ENCODE results near the gene BRF1.

The BRF1 gene

DNA sequence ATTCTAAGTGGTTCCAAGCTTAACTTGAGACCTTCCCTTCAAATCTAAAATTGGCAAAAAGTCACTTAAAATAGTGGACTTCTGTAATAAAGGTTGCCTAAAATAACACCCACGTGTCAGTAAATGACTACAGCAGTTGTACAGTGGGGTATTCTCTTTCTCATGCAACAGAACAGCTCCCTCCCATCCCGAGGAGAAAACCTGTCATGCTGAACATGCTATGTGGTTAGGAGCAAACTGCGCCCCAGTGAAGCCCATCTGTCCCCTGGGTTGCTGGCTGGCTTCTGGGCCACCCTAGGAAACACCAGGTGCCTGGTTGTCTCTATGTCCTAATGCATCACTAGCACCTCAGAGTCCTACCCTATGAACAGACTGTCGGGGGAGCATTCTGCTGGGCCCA lies 49.8 kb downstream of the BRF1 start:
- no peak overlapping the region for H4K91ac ChIP-seq (ENCODE audit: low read length)
- H4K8ac ChIP-seq (ENCODE audit: low read length) = no peak overlapping the region
- H3K4me2 ChIP-seq (ENCODE audit: low read length, poor library complexity, severe bottlenecking) = no peak overlapping the region
- no peaks in the 10 kb centered on the region for H3K9me3 ChIP-seq (ENCODE audit: control insufficient read depth, low read length)
- peaks cover 50 to 56% of the 10 kb centered on the region in 2 experiments for H3K36me3 ChIP-seq (ENCODE audit: control insufficient read depth in 1 of 2, insufficient read depth in 2 of 2, low read depth in 1 of 2, low read length in 2 of 2)
- H3K79me1 ChIP-seq (replicated peaks; ENCODE audit: low read length, poor library complexity, severe bottlenecking) = peaks cover 27% of the 10 kb centered on the region
- H3K9ac ChIP-seq (ENCODE audit: low read length) = no peak overlapping the region
- H2BK5ac ChIP-seq (ENCODE audit: low read depth, low read length, poor library complexity, severe bottlenecking) = no peak overlapping the region
- no peak overlapping the region for H3K18ac ChIP-seq (ENCODE audit: low read depth in 1 of 2, low read length in 2 of 2)
- no peak overlapping the region for H2BK15ac ChIP-seq (ENCODE audit: low read depth, poor library complexity, severe bottlenecking)
- H2AK5ac ChIP-seq (ENCODE audit: low read length, severe bottlenecking) = no peak overlapping the region
- H3K4me1 ChIP-seq (ENCODE audit: control insufficient read depth, insufficient read depth, low read depth, low read length) = peaks cover 26% of the 10 kb centered on the region
- H3K4ac ChIP-seq (ENCODE audit: low read depth in 1 of 2, low read length in 2 of 2) = no peak overlapping the region
- DNase-seq = no peak
- H3K14ac ChIP-seq (ENCODE audit: low read length in 2 of 2) = no peak overlapping the region
- 92% methylated on average over 4 of the region's 4 CpGs for WGBS
- no peak overlapping the region for H2BK12ac ChIP-seq (ENCODE audit: low read length in 2 of 2)
- no peak overlapping the region for H3K4me3 ChIP-seq (ENCODE audit: insufficient read depth in 1 of 2, low read depth in 1 of 2, low read length in 2 of 2)
- no peak overlapping the region for H3K27ac ChIP-seq (ENCODE audit: low read length, poor library complexity, severe bottlenecking)
- H3K27me3 ChIP-seq (ENCODE audit: control insufficient read depth in 1 of 2, insufficient read depth in 1 of 2, low read length in 2 of 2) = no peaks in the 10 kb centered on the region
- no peak overlapping the region for H2AFZ ChIP-seq (ENCODE audit: low read depth, low read length)
- no peak overlapping the region for H2BK120ac ChIP-seq (ENCODE audit: low read depth, low read length)
- H3K23ac ChIP-seq (ENCODE audit: low read length in 2 of 2) = no peak overlapping the region

DNA sequence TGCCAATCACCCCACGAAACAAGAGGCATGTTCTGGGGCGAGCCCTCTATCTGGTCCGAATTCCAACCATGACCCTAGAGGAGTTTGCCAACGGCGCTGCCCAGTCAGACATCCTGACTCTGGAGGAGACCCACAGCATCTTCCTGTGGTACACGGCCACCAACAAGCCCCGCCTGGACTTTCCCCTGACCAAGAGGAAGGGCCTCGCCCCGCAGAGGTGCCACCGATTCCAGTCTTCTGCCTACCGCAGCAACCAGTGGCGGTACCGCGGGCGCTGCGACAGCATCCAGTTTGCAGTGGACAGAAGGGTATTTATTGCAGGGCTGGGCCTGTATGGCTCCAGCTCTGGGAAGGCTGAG lies 50.8 kb downstream of the BRF1 start:
- Histone ChIP-seq H3K23ac (ENCODE audit: low read length in 2 of 2) (no peak overlapping the region), H2AFZ (ENCODE audit: low read depth, low read length) (no peak overlapping the region), H3K9me3 (ENCODE audit: control insufficient read depth, low read length) (no peaks in the 10 kb centered on the region), H3K27ac (ENCODE audit: low read length, poor library complexity, severe bottlenecking) (no peak overlapping the region), H2BK120ac (ENCODE audit: low read depth, low read length) (no peak overlapping the region), H2BK15ac (ENCODE audit: low read depth, poor library complexity, severe bottlenecking) (no peak overlapping the region), H3K27me3 (ENCODE audit: control insufficient read depth in 1 of 2, insufficient read depth in 1 of 2, low read length in 2 of 2) (no peaks in the 10 kb centered on the region), H3K14ac (ENCODE audit: low read length in 2 of 2) (no peak overlapping the region), H3K9ac (ENCODE audit: low read length) (peak overlapping the region; percentile 78), H3K36me3 (ENCODE audit: control insufficient read depth in 1 of 2, insufficient read depth in 2 of 2, low read depth in 1 of 2, low read length in 2 of 2) (peaks cover 50 to 56% of the 10 kb centered on the region in 2 experiments), H4K91ac (ENCODE audit: low read length) (no peak overlapping the region), H3K4me2 (ENCODE audit: low read length, poor library complexity, severe bottlenecking) (no peak overlapping the region), H3K79me1 (replicated peaks; ENCODE audit: low read length, poor library complexity, severe bottlenecking) (peaks cover 31% of the 10 kb centered on the region), H4K8ac (ENCODE audit: low read length) (no peak overlapping the region), H2BK5ac (ENCODE audit: low read depth, low read length, poor library complexity, severe bottlenecking) (no peak overlapping the region), H2BK12ac (ENCODE audit: low read length in 2 of 2) (no peak overlapping the region), H3K18ac (ENCODE audit: low read depth in 1 of 2, low read length in 2 of 2) (no peak overlapping the region), H2AK5ac (ENCODE audit: low read length, severe bottlenecking) (no peak overlapping the region), H3K4me3 (ENCODE audit: insufficient read depth in 1 of 2, low read depth in 1 of 2, low read length in 2 of 2) (peak overlapping the region in 1 of 2 experiments; percentile 78), H3K4ac (ENCODE audit: low read depth in 1 of 2, low read length in 2 of 2) (no peak overlapping the region), H3K4me1 (ENCODE audit: control insufficient read depth, insufficient read depth, low read depth, low read length) (peaks cover 20% of the 10 kb centered on the region)
- 96% methylated on average over 16 of the region's 16 CpGs for WGBS
- no peak for DNase-seq

DNA sequence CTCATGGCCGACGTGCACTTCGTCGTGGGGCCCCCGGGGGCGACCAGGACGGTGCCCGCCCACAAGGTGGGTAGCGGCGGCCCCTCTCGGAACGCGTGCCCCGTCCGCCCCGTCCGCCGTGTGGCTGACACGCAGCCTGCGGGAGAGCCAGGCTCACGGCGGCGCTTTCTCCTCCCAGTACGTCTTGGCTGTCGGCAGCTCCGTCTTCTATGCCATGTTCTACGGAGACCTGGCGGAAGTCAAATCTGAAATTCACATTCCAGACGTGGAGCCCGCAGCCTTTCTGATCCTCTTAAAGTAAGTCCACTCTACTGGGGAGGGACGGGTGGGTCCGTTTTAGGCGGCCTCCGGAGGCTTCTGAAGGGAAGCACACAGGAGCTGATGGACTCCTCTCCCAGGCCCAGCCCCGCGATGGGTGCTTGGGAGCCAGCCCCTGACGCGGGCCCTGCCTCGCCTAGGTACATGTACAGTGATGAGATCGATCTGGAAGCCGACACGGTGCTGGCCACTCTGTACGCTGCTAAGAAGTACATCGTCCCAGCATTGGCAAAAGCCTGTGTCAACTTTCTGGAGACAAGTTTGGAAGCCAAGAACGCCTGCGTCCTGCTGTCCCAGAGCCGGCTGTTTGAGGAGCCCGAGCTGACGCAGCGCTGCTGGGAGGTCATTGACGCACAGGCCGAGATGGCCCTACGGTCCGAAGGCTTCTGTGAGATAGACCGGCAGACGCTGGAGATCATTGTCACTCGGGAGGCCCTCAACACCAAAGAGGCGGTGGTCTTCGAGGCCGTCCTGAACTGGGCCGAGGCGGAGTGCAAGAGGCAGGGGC lies 51.4 kb downstream of the BRF1 start:
- Histone ChIP-seq H3K4me1 (ENCODE audit: control insufficient read depth, insufficient read depth, low read depth, low read length) (peaks cover 16% of the 10 kb centered on the region), H2BK15ac (ENCODE audit: low read depth, poor library complexity, severe bottlenecking) (peak overlapping the region; percentile 82), H2AK5ac (ENCODE audit: low read length, severe bottlenecking) (no peak overlapping the region), H4K8ac (ENCODE audit: low read length) (peak overlapping the region; percentile 84), H3K27ac (ENCODE audit: low read length, poor library complexity, severe bottlenecking) (no peak overlapping the region), H3K23ac (ENCODE audit: low read length in 2 of 2) (no peak overlapping the region), H3K9me3 (ENCODE audit: control insufficient read depth, low read length) (no peaks in the 10 kb centered on the region), H2BK5ac (ENCODE audit: low read depth, low read length, poor library complexity, severe bottlenecking) (no peak overlapping the region), H2BK120ac (ENCODE audit: low read depth, low read length) (peak overlapping the region; percentile 55), H2BK12ac (ENCODE audit: low read length in 2 of 2) (peak overlapping the region in 1 of 2 experiments; percentile 40), H2AFZ (ENCODE audit: low read depth, low read length) (peak overlapping the region; percentile 33), H3K4me3 (ENCODE audit: insufficient read depth in 1 of 2, low read depth in 1 of 2, low read length in 2 of 2) (peak overlapping the region; percentile 66 to 78), H3K4ac (ENCODE audit: low read depth in 1 of 2, low read length in 2 of 2) (peak overlapping the region; percentile 89 to 91), H3K36me3 (ENCODE audit: control insufficient read depth in 1 of 2, insufficient read depth in 2 of 2, low read depth in 1 of 2, low read length in 2 of 2) (peaks cover 50 to 56% of the 10 kb centered on the region in 2 experiments), H3K18ac (ENCODE audit: low read depth in 1 of 2, low read length in 2 of 2) (peak overlapping the region; percentile 88 to 89), H3K79me1 (replicated peaks; ENCODE audit: low read length, poor library complexity, severe bottlenecking) (peaks cover 33% of the 10 kb centered on the region), H4K91ac (ENCODE audit: low read length) (peak overlapping the region; percentile 90), H3K9ac (ENCODE audit: low read length) (peak overlapping the region; percentile 78), H3K27me3 (ENCODE audit: control insufficient read depth in 1 of 2, insufficient read depth in 1 of 2, low read length in 2 of 2) (no peaks in the 10 kb centered on the region), H3K4me2 (ENCODE audit: low read length, poor library complexity, severe bottlenecking) (peak overlapping the region; percentile 65), H3K14ac (ENCODE audit: low read length in 2 of 2) (peak overlapping the region in 1 of 2 experiments; percentile 82)
- DNase-seq = peak; percentile 51
- WGBS = 51% methylated on average over 60 of the region's 62 CpGs

DNA sequence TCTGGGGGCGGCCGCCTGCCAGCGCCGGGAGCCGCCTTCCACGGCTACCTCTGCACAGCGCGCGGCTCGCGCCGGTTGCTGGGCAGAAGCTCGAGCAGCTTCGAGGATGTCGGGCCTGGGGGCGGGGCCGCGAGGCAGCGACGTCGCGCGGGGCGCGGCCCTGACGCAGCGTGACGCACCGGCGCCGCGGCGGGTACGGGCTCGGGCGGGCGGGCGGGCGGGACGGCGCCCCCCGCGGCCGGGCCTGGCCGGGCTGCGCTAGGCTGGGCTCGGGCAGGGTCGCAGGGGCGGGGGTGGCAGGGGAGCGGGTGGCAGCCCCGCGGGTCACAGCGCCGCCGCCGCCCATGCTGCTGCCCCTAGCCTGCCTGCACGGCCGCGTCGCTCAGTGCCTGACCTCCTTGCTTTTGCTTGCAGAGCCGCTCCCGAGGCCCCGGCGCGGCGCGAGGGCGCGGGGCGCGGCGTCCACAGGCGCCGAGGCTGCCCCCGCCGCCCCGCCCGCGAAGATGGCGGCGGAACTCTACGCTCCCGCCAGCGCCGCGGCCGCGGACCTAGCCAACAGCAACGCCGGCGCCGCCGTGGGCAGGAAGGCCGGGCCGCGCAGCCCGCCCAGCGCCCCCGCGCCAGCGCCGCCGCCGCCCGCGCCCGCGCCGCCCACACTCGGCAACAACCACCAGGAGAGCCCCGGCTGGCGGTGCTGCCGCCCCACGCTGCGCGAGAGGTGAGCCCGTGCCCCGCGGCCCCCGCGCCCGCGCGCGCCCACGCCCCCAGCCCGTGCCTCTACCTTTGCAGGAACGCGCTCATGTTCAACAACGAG lies 52.2 kb downstream of the BRF1 start, which contains the start of gene BTBD6:
BTBD6 (plus strand) TSS at position 166 of the 814 bp plus-strand sequence; CDS start at position 345, 179 bp downstream.
- Histone ChIP-seq H2BK120ac (ENCODE audit: low read depth, low read length) (peak within 1 kb of the TSS; percentile 55), H3K36me3 (ENCODE audit: control insufficient read depth in 1 of 2, insufficient read depth in 2 of 2, low read depth in 1 of 2, low read length in 2 of 2) (peaks cover 46 to 51% of the 10 kb centered on the region in 2 experiments), H2AFZ (ENCODE audit: low read depth, low read length) (peak within 1 kb of the TSS; percentile 33), H3K79me1 (replicated peaks; ENCODE audit: low read length, poor library complexity, severe bottlenecking) (peaks cover 34% of the 10 kb centered on the region), H3K18ac (ENCODE audit: low read depth in 1 of 2, low read length in 2 of 2) (peak within 1 kb of the TSS; percentile 89), H3K14ac (ENCODE audit: low read length in 2 of 2) (peak within 1 kb of the TSS in 1 of 2 experiments; percentile 82), H3K9me3 (ENCODE audit: control insufficient read depth, low read length) (no peaks in the 10 kb centered on the region), H3K27me3 (ENCODE audit: control insufficient read depth in 1 of 2, insufficient read depth in 1 of 2, low read length in 2 of 2) (no peaks in the 10 kb centered on the region), H2BK5ac (ENCODE audit: low read depth, low read length, poor library complexity, severe bottlenecking) (no peak within 1 kb of the TSS), H3K4me1 (ENCODE audit: control insufficient read depth, insufficient read depth, low read depth, low read length) (peaks cover 16% of the 10 kb centered on the region), H3K9ac (ENCODE audit: low read length) (peak within 1 kb of the TSS; percentile 84), H3K4ac (ENCODE audit: low read depth in 1 of 2, low read length in 2 of 2) (peak within 1 kb of the TSS; percentile 89 to 91), H2AK5ac (ENCODE audit: low read length, severe bottlenecking) (no peak within 1 kb of the TSS), H3K4me2 (ENCODE audit: low read length, poor library complexity, severe bottlenecking) (peak within 1 kb of the TSS; percentile 82), H2BK12ac (ENCODE audit: low read length in 2 of 2) (peak within 1 kb of the TSS in 1 of 2 experiments; percentile 64), H2BK15ac (ENCODE audit: low read depth, poor library complexity, severe bottlenecking) (peak within 1 kb of the TSS; percentile 73), H3K23ac (ENCODE audit: low read length in 2 of 2) (peak within 1 kb of the TSS in 1 of 2 experiments; percentile 6), H4K8ac (ENCODE audit: low read length) (peak within 1 kb of the TSS; percentile 85), H4K91ac (ENCODE audit: low read length) (peak within 1 kb of the TSS; percentile 90), H3K27ac (ENCODE audit: low read length, poor library complexity, severe bottlenecking) (no peak within 1 kb of the TSS), H3K4me3 (ENCODE audit: insufficient read depth in 1 of 2, low read depth in 1 of 2, low read length in 2 of 2) (peak within 1 kb of the TSS; percentile 66 to 85)
- DNase-seq = peak; percentile 86
- under 1% methylated on average over 81 of the region's 130 CpGs for WGBS

All from mesenchymal stem cell (in vitro differentiated cells and primary cell).